NCI-H146 treated with DMSO at 0.1 percent for 48 hours (cell line): ENCODE results near the gene FGF23.

Source experiments
- DNase-seq: peaks from one replicate; lab custom pipeline; 2025; ENCODE audit not compliant: unreplicated experiment; lab: John Stamatoyannopoulos, UW

The FGF23 gene

GRCh38 chr12:4386801-4387200, 7.3 kb upstream of the FGF23 start:
- peak; percentile 22 for DNase-seq

DNA sequence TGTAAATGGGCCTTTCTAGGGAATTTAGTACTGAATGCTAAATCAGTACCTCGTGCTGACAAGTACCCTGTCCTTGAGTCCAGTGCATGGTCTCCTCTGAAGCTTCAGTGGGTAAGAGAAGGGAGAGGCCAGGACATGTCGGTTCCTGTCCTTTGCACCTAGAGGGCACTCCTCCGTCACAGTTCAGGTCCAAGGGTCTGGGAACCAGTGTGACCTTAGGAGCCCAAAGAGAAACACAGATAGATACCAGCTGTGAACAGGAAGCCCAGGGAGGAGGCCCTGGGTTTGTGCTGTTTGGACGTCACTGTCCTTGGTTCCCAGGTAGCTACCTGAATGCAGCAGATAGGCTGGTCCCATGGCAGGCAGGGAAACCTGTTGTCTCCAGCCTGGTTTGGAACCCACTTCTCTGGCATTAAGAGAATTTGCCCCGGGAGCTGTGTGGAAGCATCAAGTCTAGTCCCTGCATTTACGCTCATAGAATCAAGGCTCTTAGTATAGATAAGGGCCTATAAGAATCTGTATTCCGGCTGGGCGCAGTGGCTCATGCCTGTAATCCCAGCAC, 3.9 kb upstream of the FGF23 start:
- peak; percentile 6 for DNase-seq

DNA sequence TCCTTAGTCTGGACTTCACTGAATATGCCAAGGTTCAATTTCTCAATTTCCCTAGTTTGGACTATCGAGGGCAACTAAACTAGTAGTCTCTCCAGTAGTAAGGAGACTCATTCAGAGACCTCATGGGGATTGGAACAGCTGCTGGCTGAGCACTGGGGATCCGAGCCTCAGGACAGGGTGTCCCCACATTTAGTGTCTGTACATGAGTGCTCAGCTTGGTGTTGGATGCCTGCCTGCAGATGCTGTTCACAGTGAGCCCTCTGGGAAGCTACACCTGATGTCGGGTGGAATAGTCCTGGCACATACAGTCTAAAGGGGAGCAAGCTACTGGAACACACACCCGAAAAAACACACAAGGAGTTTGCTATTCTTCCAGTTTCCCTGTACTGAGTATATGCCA, 820 bp upstream of the FGF23 start:
- no peak for DNase-seq

DNA sequence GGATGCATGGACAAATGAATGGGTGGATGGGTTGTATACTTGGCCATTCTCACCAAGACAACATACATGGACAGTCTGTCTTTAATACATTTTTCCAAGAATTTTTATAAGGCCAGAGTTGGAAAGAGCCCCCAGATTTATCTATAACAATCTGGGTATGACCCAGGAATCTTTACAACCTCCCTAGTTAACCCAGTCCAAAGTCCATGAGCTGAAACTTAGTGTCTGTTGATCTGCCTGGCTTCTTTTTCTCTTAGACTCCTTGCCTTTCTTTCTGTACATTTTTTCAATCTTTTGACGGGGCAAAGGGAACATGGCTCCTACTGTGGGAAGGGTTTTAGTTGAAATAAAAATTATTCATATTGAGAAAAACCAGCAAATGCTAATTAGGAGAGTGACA, 740 bp downstream of the FGF23 start:
- no peak for DNase-seq

DNA sequence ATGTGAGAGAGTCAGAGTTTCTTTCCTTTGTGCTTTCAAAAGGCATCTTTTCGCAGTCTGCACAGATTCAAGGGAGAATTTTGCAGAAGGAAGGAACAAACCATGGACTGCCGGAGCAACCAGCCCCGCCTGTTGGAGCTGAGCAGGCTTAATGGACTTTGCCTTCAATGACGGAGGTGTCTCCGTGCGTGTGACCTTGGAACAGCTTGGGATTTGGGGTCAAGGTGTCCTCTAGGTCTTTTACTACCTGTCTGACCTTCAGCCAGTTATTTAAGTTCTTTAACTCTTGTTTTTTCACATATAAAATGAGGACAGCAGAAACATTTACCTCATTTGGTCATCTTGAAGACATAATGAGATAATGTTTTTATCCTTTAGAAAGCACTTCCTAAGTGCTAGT, 4.1 kb downstream of the FGF23 start:
- DNase-seq = no peak

GRCh38 chr12:4372653-4373052, 6.9 kb downstream of the FGF23 start:
- DNase-seq = no peak

- no peak for DNase-seq
Observed at GRCh38 chr12:4370265-4370664, 9.2 kb downstream of the FGF23 start.

DNA sequence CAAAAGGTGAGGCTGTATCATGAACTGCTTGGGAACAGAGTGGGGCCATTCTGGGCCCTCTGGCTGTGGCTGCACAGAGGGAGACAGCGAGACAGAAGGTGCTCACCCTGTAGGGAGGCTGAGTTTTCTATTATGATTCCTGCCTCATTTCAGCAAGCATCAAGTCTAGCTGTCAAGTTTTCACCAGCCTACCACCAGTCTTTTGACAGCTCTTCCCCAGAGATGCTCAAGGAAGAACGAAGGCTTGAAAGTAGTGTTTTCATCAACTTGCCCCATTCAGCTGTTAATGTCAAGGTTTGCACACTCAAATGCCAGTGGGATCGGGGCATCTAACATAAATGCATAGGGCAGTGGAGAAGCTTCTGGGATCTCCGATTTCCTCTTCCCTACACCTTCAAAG, 10.0 kb downstream of the FGF23 start:
- DNase-seq = no peak

DNA sequence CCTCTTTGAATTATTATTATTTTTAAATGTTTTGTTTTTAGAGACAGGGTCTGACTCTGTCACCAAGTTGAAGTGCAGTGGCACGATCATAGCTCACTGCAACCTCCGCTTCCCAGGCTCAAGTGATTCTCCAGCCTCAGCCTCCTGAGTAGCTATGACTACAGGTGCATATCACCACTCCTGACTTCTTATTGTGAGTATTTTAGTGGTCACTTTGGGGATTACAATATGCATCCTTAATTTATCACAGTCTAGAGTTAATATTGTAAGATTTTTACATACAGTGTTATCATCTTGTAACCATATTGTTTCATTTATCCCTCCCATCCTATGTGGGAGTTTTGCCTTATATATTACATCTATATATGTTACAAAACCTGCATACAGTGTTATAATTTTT, 13.4 kb downstream of the FGF23 start:
- DNase-seq = no peak

DNA sequence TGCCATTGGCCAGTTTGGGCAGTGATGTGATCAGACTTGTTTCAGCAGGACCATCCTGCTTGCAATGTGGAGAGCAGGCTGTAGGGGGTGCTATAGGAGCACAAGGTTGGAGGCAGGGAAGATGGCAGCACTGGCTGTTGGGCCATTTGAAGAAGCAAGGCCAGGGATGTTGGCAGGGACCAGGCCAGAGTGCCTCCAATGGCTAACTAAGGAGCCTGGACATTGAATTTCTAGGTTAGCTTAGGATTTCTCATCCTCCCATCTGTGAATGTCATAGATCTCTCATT, 23.5 kb downstream of the FGF23 start:
- no peak for DNase-seq

GRCh38 chr12:4355156-4356040, 24.1 kb downstream of the FGF23 start:
- no peak for DNase-seq

DNA sequence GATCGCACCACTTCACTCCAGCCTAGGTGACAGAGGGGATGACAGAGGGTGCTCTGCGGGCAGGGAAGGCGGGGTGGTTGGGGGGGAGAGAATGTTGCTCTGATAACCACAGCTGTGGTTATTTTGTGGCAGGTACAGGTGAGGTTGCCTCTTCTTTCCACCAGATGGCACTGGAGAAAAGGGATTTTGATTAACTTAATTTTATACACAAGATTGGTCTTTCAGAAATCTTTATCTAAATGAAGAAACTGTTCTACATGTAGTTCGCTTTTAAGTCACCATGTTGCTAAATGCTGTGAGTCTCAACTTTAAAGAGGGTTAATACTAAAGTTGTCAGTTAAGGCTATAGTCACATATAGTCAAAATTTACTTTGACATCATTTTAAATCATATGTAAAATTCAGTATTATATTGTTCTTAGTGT, 25.7 kb downstream of the FGF23 start:
- peak; percentile 6 for DNase-seq

- DNase-seq = no peak
Observed at GRCh38 chr12:4346931-4347330, 32.6 kb downstream of the FGF23 start.

DNA sequence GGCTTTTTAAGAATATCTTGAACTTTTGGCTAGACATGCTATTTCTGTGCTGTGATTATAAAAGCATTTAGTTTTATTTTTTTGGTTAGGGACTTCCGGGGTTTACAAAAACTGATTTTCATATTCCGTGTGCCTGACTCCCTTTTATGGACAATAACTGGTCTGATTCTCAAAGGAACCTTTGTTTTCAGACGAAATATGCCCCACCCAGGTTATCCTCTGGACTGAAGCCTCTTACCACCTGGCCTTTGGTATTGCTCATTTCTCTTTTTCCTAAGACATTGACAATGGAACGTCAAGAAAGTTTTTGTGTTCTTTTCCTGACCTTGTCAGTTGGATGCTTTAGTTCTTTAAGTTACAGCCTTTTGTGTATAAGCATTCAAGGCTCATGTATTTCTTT, 47.7 kb downstream of the FGF23 start:
- DNase-seq = no peak

GRCh38 chr12:4331221-4331620, 48.3 kb downstream of the FGF23 start:
- no peak for DNase-seq

GRCh38 chr12:4330203-4330602, 49.3 kb downstream of the FGF23 start:
- DNase-seq = no peak

DNA sequence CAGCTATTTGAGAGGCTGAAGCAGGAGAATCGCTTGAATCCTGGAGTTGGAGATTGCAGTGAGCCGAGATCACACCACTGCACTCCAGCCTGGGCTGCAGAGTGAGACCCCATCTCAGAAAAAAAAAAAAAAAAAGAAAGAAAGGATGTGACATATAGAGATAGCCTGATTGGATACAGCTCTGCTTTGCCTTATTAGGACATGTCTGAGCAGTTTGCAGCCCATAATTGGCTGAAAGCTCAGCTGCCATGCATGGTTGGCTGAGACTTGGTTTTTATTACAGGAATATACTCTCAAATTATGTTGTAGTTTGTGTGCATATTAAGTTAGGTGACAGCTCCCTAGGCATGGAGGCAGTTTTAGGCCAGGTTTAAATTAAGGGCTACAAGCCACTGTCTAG, 52.2 kb downstream of the FGF23 start:
- DNase-seq = no peak

DNA sequence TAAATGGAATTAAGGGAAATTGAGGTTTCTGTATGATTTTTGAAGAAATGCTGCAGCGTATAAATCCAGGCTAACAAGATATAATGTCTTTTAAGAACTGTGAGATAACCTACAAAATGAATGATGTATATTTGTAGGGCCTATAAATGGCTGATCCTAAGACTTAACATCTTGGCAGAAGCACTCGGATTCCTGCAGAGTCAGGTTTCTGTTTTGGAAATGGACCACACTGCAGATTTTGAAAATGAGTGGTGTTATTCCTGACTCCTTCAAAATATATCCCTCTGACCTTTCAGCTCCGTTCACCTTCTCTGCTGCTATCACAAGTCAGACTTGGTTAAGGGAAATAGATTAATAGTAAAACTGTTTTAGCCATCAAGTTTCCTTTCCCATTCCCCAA, 53.5 kb downstream of the FGF23 start:
- DNase-seq = no peak

DNA sequence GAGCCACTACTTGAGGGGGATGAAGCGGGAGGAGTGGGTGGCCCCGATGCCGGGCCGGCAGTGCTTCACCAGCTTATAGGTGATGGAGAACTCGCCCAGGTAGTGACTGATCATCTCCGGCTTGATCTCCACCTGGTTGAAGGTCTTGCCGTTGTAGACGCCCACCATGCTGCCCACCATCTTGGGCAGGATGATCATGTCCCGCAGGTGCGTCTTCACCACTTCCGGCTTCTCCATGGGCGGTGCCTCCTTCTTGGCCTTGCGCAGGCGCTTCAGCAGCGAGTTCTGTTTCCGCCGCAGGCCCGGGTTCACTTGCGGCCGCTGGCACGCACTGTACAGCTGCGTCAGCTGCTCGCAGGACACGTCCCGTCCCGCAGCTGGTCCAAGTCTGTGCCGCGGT, 55.1 kb downstream of the FGF23 start:
- no peak for DNase-seq

DNA sequence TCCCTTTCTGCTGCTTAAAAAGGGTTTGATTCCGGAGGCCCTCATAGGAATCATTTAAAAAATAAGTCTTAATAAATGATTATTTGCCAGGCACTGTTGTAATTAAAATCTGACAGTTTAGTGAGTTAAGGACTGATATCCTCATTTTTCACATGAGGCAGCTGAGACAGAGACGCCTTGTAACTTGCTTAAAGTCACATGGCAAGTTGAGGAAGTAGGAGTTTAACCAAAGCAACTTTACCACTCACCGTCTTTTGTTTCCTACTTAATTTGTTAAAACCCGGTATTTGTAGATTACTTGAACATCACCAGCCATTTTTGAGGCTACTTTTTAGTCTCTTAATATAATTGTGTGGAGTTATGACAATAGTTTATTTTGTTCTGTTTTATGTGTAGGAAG, 56.1 kb downstream of the FGF23 start:
- no peak for DNase-seq

GRCh38 chr12:4322726-4323125, 56.8 kb downstream of the FGF23 start:
- DNase-seq = no peak

- peak; percentile 91 for DNase-seq
Observed at GRCh38 chr12:4320853-4321701, 58.4 kb downstream of the FGF23 start, which contains the start of gene TIGAR. TIGAR (plus strand) TSS chr12:4321213; CDS start chr12:4321272, 59 bp downstream.
